K562 (cell line): ENCODE data around the gene B9D2. TPM values are rescaled to one million over a fixed set of nuclear protein-coding genes. Genes with fewer than 3 reads are reported as not detected.
A peak's percentile ranks its signal among the peaks of the same experiment; 100 is the strongest.

ENCODE experiments used
- FOXJ3 ChIP-seq: sonication (generic); formaldehyde crosslinking; IDR thresholded peaks from 2 replicates; pipeline ENCODE4 v1.4.0; 2020; ENCODE audit warnings: mild to moderate bottlenecking, missing genetic modification reagents
- MIER1 ChIP-seq: fragments of 450-650 bp; IDR thresholded peaks from 2 replicates; pipeline ENCODE4 v1.6.1; 2016; ENCODE audit warnings: antibody characterized with exemption, mild to moderate bottlenecking, low read depth
- RBBP5 ChIP-seq: fragments of 200-600 bp; sonication (generic); IDR thresholded peaks from 2 replicates; pipeline ENCODE4 v1.6.1; 2012; ENCODE audit warnings: borderline replicate concordance, mild to moderate bottlenecking, low read length, control low read depth, inconsistent platforms; ENCODE audit not compliant: insufficient read depth, poor library complexity, severe bottlenecking
- SRSF1 ChIP-seq: fragments of 200-400 bp; formaldehyde crosslinking; IDR thresholded peaks from 2 replicates; pipeline ENCODE4 v1.6.1; 2017; ENCODE audit warnings: mild to moderate bottlenecking, low read depth, low read length, moderate library complexity
- TAF15 ChIP-seq: fragments of 200-400 bp; formaldehyde crosslinking; IDR thresholded peaks from 2 replicates; pipeline ENCODE4 v1.6.1; 2017; ENCODE audit warnings: mild to moderate bottlenecking, low read depth, low read length, moderate library complexity
- ZMIZ1 ChIP-seq, 2 experiments: fragments of 150-350 bp in 1 of 2; IDR thresholded peaks; 2 replicates each; pipeline ENCODE4 v1.6.1; 2012 to 2016; ENCODE audit warnings: low read depth in 2 of 2, low read length in 2 of 2, mild to moderate bottlenecking in 1 of 2, moderate library complexity in 1 of 2
- polyA plus RNA-seq, 8 experiments: library from polyadenylated mRNA; depleted of rRNA in 4 of 8; stranded (reverse) in 5 of 8; unstranded in 3 of 8; fragments of >200 nt; fragmentation: Nextera tagmentation in 2 of 8; fragmentation: Illumina TruSeq in 1 of 8; extraction: Ambion mirVana in 2 of 8; extraction: Trizol in 1 of 8; gene quantifications; 2 replicates each; pipeline versions ENCODE4 v1.2.1 to v1.2.3, GENCODE V29; 2011 to 2014; ENCODE audit warnings: inconsistent platforms in 1 of 8, missing spikeins in 1 of 8
- total RNA-seq, 7 experiments: library from RNA; depleted of rRNA in 6 of 7; stranded (reverse); fragments of >200 nt in 6 of 7; fragmentation: Illumina TruSeq in 2 of 7; extraction: Trizol in 2 of 7; gene quantifications; 2 replicates each; pipeline versions ENCODE4 v1.2.1 to v1.2.3, GENCODE V29; 2011 to 2021; ENCODE audit warnings: low replicate concordance in 1 of 7
- TF ChIP-seq, protein P1 (sequence below), 2 experiments: fragments of 450-650 bp; formaldehyde crosslinking in 1 of 2; IDR thresholded peaks; 2 replicates each; pipeline versions ENCODE4 v1.4.0 to v1.6.1; 2014 to 2020; ENCODE audit warnings: mild to moderate bottlenecking in 2 of 2, borderline replicate concordance in 1 of 2, low read depth in 1 of 2
- TF ChIP-seq, protein P2 (sequence below): fragments of 250-450 bp; sonication (Bioruptor Pico); IDR thresholded peaks from 2 replicates; pipeline ENCODE4 v1.8.0; 2021; ENCODE audit warnings: borderline replicate concordance, mild to moderate bottlenecking, moderate library complexity; ENCODE audit not compliant: poor library complexity, severe bottlenecking

The B9D2 gene
- total and polyA plus RNA-seq, 9 of the 15 experiments (the other 6 are each of a cell fraction or from before 2014, with no cell fraction given), result 0.83 to 6.9 (median 2.8) TPM

GRCh38 chr19:41397086-41398049 is 33.4 kb upstream of the B9D2 start, which contains the start of the genes BCKDHA and EXOSC5 (continued):
- TF ChIP-seq, protein P1, sequence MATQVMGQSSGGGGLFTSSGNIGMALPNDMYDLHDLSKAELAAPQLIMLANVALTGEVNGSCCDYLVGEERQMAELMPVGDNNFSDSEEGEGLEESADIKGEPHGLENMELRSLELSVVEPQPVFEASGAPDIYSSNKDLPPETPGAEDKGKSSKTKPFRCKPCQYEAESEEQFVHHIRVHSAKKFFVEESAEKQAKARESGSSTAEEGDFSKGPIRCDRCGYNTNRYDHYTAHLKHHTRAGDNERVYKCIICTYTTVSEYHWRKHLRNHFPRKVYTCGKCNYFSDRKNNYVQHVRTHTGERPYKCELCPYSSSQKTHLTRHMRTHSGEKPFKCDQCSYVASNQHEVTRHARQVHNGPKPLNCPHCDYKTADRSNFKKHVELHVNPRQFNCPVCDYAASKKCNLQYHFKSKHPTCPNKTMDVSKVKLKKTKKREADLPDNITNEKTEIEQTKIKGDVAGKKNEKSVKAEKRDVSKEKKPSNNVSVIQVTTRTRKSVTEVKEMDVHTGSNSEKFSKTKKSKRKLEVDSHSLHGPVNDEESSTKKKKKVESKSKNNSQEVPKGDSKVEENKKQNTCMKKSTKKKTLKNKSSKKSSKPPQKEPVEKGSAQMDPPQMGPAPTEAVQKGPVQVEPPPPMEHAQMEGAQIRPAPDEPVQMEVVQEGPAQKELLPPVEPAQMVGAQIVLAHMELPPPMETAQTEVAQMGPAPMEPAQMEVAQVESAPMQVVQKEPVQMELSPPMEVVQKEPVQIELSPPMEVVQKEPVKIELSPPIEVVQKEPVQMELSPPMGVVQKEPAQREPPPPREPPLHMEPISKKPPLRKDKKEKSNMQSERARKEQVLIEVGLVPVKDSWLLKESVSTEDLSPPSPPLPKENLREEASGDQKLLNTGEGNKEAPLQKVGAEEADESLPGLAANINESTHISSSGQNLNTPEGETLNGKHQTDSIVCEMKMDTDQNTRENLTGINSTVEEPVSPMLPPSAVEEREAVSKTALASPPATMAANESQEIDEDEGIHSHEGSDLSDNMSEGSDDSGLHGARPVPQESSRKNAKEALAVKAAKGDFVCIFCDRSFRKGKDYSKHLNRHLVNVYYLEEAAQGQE (IDR thresholded peaks at IDR 0.05; ENCODE audit: borderline replicate concordance), result peak; percentile 47; the same call in 1 of the 2 replicates
- TF ChIP-seq, protein P1 (CRISPR knock-in tag; IDR thresholded peaks at IDR 0.05; ENCODE audit: low read depth), result no peak
- no peak for TF ChIP-seq FOXJ3 (CRISPR knock-in tag)
- no peak for TF ChIP-seq SRSF1
- TF ChIP-seq TAF15, result no peak
- no peak for TF ChIP-seq ZMIZ1 (IDR thresholded peaks at IDR 0.05; ENCODE audit: low read depth in 2 of 2, low read length in 2 of 2)
- TF ChIP-seq, protein P2, sequence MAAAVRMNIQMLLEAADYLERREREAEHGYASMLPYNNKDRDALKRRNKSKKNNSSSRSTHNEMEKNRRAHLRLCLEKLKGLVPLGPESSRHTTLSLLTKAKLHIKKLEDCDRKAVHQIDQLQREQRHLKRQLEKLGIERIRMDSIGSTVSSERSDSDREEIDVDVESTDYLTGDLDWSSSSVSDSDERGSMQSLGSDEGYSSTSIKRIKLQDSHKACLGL, result peak; percentile 99
- TF ChIP-seq RBBP5, result peak; percentile 78
- TF ChIP-seq MIER1, result no peak
